CD14-positive monocyte (primary cell): ENCODE measurements around the gene JAM3. TPM values are rescaled to one million over a fixed set of nuclear protein-coding genes. Genes with fewer than 3 reads are reported as not detected.

Experiments
- DNase-seq, 3 donors: peaks; one replicate each; pipeline ENCODE4 v3.0.0-alpha.2; 2011 to 2022
- H2AFZ ChIP-seq: 2 replicates; pipeline ENCODE4 v1.6.0; 2012; ENCODE audit warnings: mild to moderate bottlenecking, low read depth, low read length, inconsistent platforms; ENCODE audit not compliant: insufficient read depth, poor library complexity, severe bottlenecking
- H3K27ac ChIP-seq, 2 donors: 1 replicate in 1 of 2; 2 replicates in 1 of 2; pipeline ENCODE4 v1.5.1; 2012 to 2013; ENCODE audit warnings: low read length in 2 of 2, control low read depth in 1 of 2, inconsistent platforms in 1 of 2, low read depth in 1 of 2, mild to moderate bottlenecking in 1 of 2
- H3K27me3 ChIP-seq, 2 donors: one replicate each; pipeline versions ENCODE4 v1.6.0 to v1.6.1; 2011 to 2013; ENCODE audit warnings: low read length in 2 of 2; ENCODE audit not compliant: control insufficient read depth in 2 of 2, insufficient read depth in 2 of 2
- H3K36me3 ChIP-seq, 2 donors: replicated peaks in 1 of 2; 1 replicate in 1 of 2; 2 replicates in 1 of 2; pipeline versions ENCODE4 v1.5.1 to v1.6.1; 2012 to 2013; ENCODE audit warnings: low read length in 2 of 2, control low read depth in 1 of 2, inconsistent platforms in 1 of 2, mild to moderate bottlenecking in 1 of 2; ENCODE audit not compliant: insufficient read depth in 2 of 2, control insufficient read depth in 1 of 2
- H3K4me1 ChIP-seq, 2 donors: 1 replicate in 1 of 2; 2 replicates in 1 of 2; pipeline versions ENCODE4 v1.5.1 to v1.6.1; 2012 to 2013; ENCODE audit warnings: low read length in 2 of 2, control low read depth in 1 of 2, inconsistent platforms in 1 of 2, mild to moderate bottlenecking in 1 of 2, moderate library complexity in 1 of 2; ENCODE audit not compliant: insufficient read depth in 2 of 2, control insufficient read depth in 1 of 2
- H3K4me2 ChIP-seq: replicated peaks from 2 replicates; pipeline ENCODE3; 2012; ENCODE audit warnings: low read length, moderate library complexity, mild to moderate bottlenecking; ENCODE audit not compliant: poor library complexity, severe bottlenecking; ENCODE audit errors: extremely low read depth
- H3K4me3 ChIP-seq, 3 experiments: fragments of 200-600 bp in 1 of 3; sonication (generic) in 1 of 3; replicated peaks in 1 of 3; 1 replicate in 2 of 3; 2 replicates in 1 of 3; pipeline ENCODE4 v1.5.1; 2011 to 2013; ENCODE audit warnings: low read length in 3 of 3, mild to moderate bottlenecking in 3 of 3, control low read depth in 2 of 3, low read depth in 2 of 3, inconsistent platforms in 1 of 3, moderate library complexity in 1 of 3
- H3K79me2 ChIP-seq: 2 replicates; pipeline ENCODE4 v1.6.0; 2012; ENCODE audit warnings: mild to moderate bottlenecking, control low read depth, inconsistent platforms, low read length, moderate library complexity; ENCODE audit not compliant: insufficient read depth
- H3K9ac ChIP-seq: 2 replicates; pipeline ENCODE4 v1.6.0; 2017; ENCODE audit warnings: low read length, mild to moderate bottlenecking; ENCODE audit not compliant: insufficient read depth, poor library complexity, severe bottlenecking
- H3K9me3 ChIP-seq, 2 donors: replicated peaks in 1 of 2; 1 replicate in 1 of 2; 2 replicates in 1 of 2; pipeline versions ENCODE4 v1.5.1 to v1.6.1; 2012 to 2013; ENCODE audit warnings: low read length in 2 of 2, control low read depth in 1 of 2; ENCODE audit not compliant: control insufficient read depth in 1 of 2, insufficient read depth in 1 of 2
- H4K20me1 ChIP-seq: 2 replicates; pipeline ENCODE4 v1.6.0; 2012; ENCODE audit warnings: mild to moderate bottlenecking, low read length, control low read depth, moderate library complexity; ENCODE audit not compliant: insufficient read depth
- H3K27ac Mint-ChIP-seq, 7 donors: one replicate each; pipeline ENCODE4 v1.8.0; 2020; ENCODE audit warnings: mild to moderate bottlenecking in 7 of 7, mixed read lengths in 7 of 7, moderate library complexity in 6 of 7, inconsistent platforms in 2 of 7
- H3K27me3 Mint-ChIP-seq, 3 donors: one replicate each; pipeline ENCODE4 v1.8.0; 2021 to 2022; ENCODE audit warnings: low read depth in 3 of 3, mild to moderate bottlenecking in 3 of 3, mixed read lengths in 3 of 3, moderate library complexity in 3 of 3, inconsistent platforms in 1 of 3
- H3K36me3 Mint-ChIP-seq, 2 donors: one replicate each; pipeline ENCODE4 v1.8.0; 2020; ENCODE audit warnings: mixed read lengths in 2 of 2, inconsistent platforms in 1 of 2, mild to moderate bottlenecking in 1 of 2
- H3K4me1 Mint-ChIP-seq: one replicate; pipeline ENCODE4 v1.8.0; 2020; ENCODE audit warnings: mild to moderate bottlenecking, mixed read lengths
- H3K4me3 Mint-ChIP-seq, 2 donors: one replicate each; pipeline ENCODE4 v1.8.0; 2020; ENCODE audit warnings: mild to moderate bottlenecking in 2 of 2, mixed read lengths in 2 of 2, moderate library complexity in 1 of 2
- H3K9me3 Mint-ChIP-seq, 7 donors: one replicate each; pipeline ENCODE4 v1.8.0; 2020 to 2022; ENCODE audit warnings: mixed read lengths in 7 of 7, mild to moderate bottlenecking in 6 of 7, moderate library complexity in 6 of 7, inconsistent platforms in 2 of 7
- WGBS: methylation state at CpG from one replicate; pipeline ENCODE4 v1.1.5; 2013; ENCODE audit warnings: missing lambda C conversion rate; ENCODE audit not compliant: insufficient coverage; 5-methylcytosine and 5-hydroxymethylcytosine counted together
- intact Hi-C, 2 donors: fragments of 100-400 bp; cut with micrococcal nuclease; formaldehyde crosslinking; loops; one replicate each; pipeline versions ENCODE4 v1.15.0 to v1.15.1; 2023
- polyA plus RNA-seq, 3 donors: library from polyadenylated mRNA; depleted of rRNA in 1 of 3; unstranded in 2 of 3; stranded (reverse) in 1 of 3; fragments of 300-500 nt in 2 of 3; fragments of >200 nt in 1 of 3; fragmentation: Illumina TruSeq in 2 of 3; gene quantifications; 1 replicate in 2 of 3; 2 replicates in 1 of 3; pipeline ENCODE4 v1.2.3, GENCODE V29; 2012 to 2021
- TF ChIP-seq, protein P1 (sequence below): fragments of 200-600 bp; IDR thresholded peaks from one replicate; pipeline ENCODE4 v1.8.0; 2022; ENCODE audit warnings: antibody characterized with exemption, mild to moderate bottlenecking

The JAM3 gene
- polyA plus RNA-seq, 3 donors, result 0.03 to 0.25 (median 0.12) TPM

- H4K20me1 ChIP-seq, result no peaks in the 10 kb centered on the region
- H3K4me2 ChIP-seq, result no peak overlapping the region
- peaks cover 1 to 3% (median 2%) of the 10 kb centered on the region in 3 donors for H3K27me3 Mint-ChIP-seq
- peaks cover 3% of the 10 kb centered on the region for H3K4me1 Mint-ChIP-seq
- H3K4me3 ChIP-seq, result no peak overlapping the region
- no peaks in the 10 kb centered on the region for H3K9me3 ChIP-seq
- H3K36me3 Mint-ChIP-seq, result no peaks in the 10 kb centered on the region
- H3K9me3 Mint-ChIP-seq, result peaks cover 0 to 7% (median 5%) of the 10 kb centered on the region in 7 donors
- intact Hi-C loops, result no loop called here
- H3K4me3 Mint-ChIP-seq, result no peak overlapping the region
- TF ChIP-seq, protein P1, sequence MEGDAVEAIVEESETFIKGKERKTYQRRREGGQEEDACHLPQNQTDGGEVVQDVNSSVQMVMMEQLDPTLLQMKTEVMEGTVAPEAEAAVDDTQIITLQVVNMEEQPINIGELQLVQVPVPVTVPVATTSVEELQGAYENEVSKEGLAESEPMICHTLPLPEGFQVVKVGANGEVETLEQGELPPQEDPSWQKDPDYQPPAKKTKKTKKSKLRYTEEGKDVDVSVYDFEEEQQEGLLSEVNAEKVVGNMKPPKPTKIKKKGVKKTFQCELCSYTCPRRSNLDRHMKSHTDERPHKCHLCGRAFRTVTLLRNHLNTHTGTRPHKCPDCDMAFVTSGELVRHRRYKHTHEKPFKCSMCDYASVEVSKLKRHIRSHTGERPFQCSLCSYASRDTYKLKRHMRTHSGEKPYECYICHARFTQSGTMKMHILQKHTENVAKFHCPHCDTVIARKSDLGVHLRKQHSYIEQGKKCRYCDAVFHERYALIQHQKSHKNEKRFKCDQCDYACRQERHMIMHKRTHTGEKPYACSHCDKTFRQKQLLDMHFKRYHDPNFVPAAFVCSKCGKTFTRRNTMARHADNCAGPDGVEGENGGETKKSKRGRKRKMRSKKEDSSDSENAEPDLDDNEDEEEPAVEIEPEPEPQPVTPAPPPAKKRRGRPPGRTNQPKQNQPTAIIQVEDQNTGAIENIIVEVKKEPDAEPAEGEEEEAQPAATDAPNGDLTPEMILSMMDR, result no peak
- H3K36me3 ChIP-seq, result no peaks in the 10 kb centered on the region
- no peak overlapping the region for H2AFZ ChIP-seq
- DNase-seq, result no peak
- H3K4me1 ChIP-seq, result no peaks in the 10 kb centered on the region
- no peaks in the 10 kb centered on the region for H3K79me2 ChIP-seq
- WGBS, result no CpG with 5 or more reads among the region's 1 CpG
- H3K27me3 ChIP-seq, result no peaks in the 10 kb centered on the region
- H3K9ac ChIP-seq, result no peak overlapping the region
- H3K27ac Mint-ChIP-seq, result no peak overlapping the region
- H3K27ac ChIP-seq, result no peak overlapping the region
Measured at GRCh38 chr11:134116210-134116609, 47.3 kb downstream of the JAM3 start.

DNA sequence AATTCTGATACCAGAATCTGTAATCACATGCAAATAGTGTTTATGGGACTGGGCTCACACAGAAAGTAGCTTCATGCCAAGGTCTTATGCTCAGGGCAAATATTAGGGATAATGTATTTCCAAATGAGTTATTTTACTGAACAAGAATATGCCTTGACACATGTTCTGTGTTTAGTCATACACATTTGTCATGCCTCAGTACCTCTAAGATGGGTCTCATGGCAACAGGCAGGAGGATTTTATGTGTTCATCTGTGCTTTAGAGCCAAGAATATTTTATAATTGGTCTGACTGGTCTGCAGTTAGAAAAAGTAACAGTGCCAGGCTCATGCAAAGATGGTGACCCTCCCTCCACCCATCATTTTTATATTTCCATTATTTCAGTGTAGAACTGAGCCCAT is 49.1 kb downstream of the JAM3 start:
- no peak overlapping the region for H3K4me3 ChIP-seq
- H3K4me3 Mint-ChIP-seq, result no peak overlapping the region
- DNase-seq, result no peak

More for the DNA sequence above, 49.1 kb downstream of the JAM3 start:
- no peak overlapping the region for H3K4me2 ChIP-seq
- peaks cover 0 to 7% (median 3%) of the 10 kb centered on the region in 3 donors for H3K27me3 Mint-ChIP-seq
- H2AFZ ChIP-seq, result no peak overlapping the region
- H3K4me1 ChIP-seq, result no peaks in the 10 kb centered on the region
- H3K4me1 Mint-ChIP-seq, result peaks cover 3% of the 10 kb centered on the region
- H3K36me3 Mint-ChIP-seq, result no peaks in the 10 kb centered on the region
- H3K27ac ChIP-seq, result no peak overlapping the region
- no peak overlapping the region for H3K9ac ChIP-seq
- no peaks in the 10 kb centered on the region for H3K9me3 ChIP-seq
- H3K36me3 ChIP-seq, result no peaks in the 10 kb centered on the region
- no peak overlapping the region for H3K27ac Mint-ChIP-seq
- H3K79me2 ChIP-seq, result no peaks in the 10 kb centered on the region
- no peaks in the 10 kb centered on the region for H4K20me1 ChIP-seq
- TF ChIP-seq, protein P1, result no peak
- peaks cover 0 to 6% (median 3%) of the 10 kb centered on the region in 7 donors for H3K9me3 Mint-ChIP-seq
- H3K27me3 ChIP-seq, result peaks cover 2 to 4% of the 10 kb centered on the region in 2 donors
- intact Hi-C loops, result no loop called here
